A673 (cell line): ENCODE measurements around the gene SLC25A39.

ENCODE experiments used
- CTCF ChIP-seq: fragments of 300-800, 200-600 bp; sonication (generic); conservative IDR thresholded peaks from 2 replicates; pipeline ENCODE4 v1.5.1; 2017; ENCODE audit warnings: low read depth, mild to moderate bottlenecking, antibody characterized with exemption, low read length, moderate library complexity, mixed read lengths
- EZH2 ChIP-seq: fragments of 200-600 bp; sonication (generic); IDR thresholded peaks from 2 replicates; pipeline ENCODE4 v1.6.1; 2017; ENCODE audit warnings: borderline replicate concordance, low read depth, mild to moderate bottlenecking, mixed read lengths, antibody characterized with exemption, low read length; ENCODE audit not compliant: poor library complexity, severe bottlenecking

GRCh38 chr17:44310188-44310587, 14.4 kb downstream of the SLC25A39 start:
- TF ChIP-seq EZH2 (no peak), CTCF (no peak)
